HFF-Myc (cell line): Measurements from ENCODE around the gene ELL2.

Experiments used
- DNase-seq: peaks from one replicate; pipeline ENCODE4 v3.0.0-alpha.2; 2011; ENCODE audit warnings: low read depth; ENCODE audit errors: extremely low read depth
- H3K4me3 ChIP-seq: replicated peaks from 2 replicates; pipeline ENCODE4 v1.5.1; 2011; ENCODE audit warnings: low read depth, mild to moderate bottlenecking, control low read depth, low read length
- TF ChIP-seq, protein P1 (sequence below): IDR thresholded peaks from 2 replicates; pipeline ENCODE4 v1.5.1; 2012; ENCODE audit warnings: mild to moderate bottlenecking, low read depth, low read length, control low read depth; ENCODE audit errors: missing control alignments

The ELL2 gene

DNA sequence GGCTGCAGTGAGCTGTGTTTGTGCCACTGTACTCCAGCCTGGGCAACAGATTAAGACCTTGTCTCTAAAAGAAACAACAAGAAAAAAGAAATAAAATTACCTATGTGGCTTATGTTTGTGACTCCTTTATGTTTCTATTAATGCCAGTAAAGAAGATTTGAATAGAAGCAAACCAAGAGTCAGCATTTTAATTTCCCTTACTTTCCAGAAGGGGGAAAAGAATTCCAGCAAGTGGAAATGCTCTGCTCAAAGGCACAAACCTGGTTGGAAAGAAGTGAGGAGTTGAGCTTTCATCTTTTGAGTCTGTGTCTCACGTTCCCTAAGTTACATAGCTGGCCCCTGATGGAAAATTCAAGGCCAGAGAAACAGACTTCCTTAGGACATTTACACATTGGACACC lies 23.6 kb upstream of the ELL2 start:
- no peak overlapping the region for H3K4me3 ChIP-seq
- DNase-seq: no peak
- TF ChIP-seq, protein P1, sequence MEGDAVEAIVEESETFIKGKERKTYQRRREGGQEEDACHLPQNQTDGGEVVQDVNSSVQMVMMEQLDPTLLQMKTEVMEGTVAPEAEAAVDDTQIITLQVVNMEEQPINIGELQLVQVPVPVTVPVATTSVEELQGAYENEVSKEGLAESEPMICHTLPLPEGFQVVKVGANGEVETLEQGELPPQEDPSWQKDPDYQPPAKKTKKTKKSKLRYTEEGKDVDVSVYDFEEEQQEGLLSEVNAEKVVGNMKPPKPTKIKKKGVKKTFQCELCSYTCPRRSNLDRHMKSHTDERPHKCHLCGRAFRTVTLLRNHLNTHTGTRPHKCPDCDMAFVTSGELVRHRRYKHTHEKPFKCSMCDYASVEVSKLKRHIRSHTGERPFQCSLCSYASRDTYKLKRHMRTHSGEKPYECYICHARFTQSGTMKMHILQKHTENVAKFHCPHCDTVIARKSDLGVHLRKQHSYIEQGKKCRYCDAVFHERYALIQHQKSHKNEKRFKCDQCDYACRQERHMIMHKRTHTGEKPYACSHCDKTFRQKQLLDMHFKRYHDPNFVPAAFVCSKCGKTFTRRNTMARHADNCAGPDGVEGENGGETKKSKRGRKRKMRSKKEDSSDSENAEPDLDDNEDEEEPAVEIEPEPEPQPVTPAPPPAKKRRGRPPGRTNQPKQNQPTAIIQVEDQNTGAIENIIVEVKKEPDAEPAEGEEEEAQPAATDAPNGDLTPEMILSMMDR: no peak

DNA sequence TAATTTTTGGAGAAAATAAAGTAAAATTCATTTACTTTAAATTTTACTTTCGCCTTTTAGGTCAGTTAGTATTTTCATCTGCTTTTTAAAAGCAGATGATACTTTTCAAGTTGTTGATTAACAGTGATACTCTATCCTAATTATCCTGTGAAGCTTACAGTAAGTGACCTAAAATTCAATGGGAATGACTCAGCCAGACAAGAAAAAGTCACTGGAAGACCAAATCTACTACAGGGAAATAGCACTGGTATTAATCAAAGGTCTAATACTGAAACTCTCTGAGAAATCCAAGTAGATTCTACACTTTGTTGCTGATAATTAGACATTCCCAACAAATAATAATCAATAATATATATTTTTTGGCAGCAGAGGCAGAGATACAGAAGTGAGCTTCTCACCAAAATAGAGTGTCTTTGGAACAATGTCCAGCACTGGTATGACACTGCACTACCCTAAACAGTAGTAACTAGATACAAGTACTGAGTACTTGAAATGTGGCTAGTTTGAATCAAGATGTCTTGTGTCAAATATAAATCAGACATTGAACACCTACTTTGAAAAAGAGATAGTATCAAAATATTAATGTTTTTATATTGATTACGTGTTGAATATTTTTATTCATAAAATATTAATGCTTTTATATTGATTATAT lies 22.8 kb upstream of the ELL2 start:
- no peak for DNase-seq
- TF ChIP-seq, protein P1: no peak
- H3K4me3 ChIP-seq: no peak overlapping the region

DNA sequence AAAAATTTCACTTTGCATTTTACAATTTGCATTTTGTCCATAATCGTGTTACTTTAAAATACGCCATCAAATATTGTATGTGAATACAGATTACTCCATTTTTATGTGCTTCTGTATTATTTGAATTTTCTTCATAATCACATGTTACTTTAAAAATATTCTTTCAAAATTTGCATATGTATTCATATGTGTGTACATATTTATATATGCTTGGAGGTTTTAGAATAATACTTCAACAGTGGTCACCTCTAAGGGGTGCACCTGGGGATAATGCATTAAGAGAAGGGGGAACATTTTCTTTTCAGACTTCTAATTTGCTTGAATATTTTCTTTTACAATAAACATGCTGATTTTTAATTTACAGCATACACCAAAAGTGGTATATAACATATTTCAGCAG lies 21.9 kb upstream of the ELL2 start:
- H3K4me3 ChIP-seq: no peak overlapping the region
- no peak for DNase-seq
- TF ChIP-seq, protein P1: no peak

DNA sequence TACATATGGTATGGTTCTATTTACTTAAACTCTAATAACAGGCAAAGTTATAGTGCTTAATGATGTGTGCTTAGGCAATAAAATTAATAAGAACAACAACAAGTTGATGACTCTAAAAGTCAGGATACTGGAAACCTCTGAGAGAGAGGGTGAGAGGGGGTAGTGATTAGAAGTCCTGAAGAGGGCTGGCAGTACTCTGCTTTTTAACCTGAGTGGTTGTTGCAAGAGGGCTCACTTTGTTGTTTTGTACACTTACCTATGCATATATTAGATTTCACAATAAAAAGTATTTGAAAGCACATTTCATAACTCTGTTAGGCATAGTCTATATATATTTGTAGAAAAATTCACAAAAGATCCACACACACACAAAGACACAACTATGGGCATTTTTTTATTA lies 21.4 kb upstream of the ELL2 start:
- no peak for DNase-seq
- no peak overlapping the region for H3K4me3 ChIP-seq
- TF ChIP-seq, protein P1: no peak

DNA sequence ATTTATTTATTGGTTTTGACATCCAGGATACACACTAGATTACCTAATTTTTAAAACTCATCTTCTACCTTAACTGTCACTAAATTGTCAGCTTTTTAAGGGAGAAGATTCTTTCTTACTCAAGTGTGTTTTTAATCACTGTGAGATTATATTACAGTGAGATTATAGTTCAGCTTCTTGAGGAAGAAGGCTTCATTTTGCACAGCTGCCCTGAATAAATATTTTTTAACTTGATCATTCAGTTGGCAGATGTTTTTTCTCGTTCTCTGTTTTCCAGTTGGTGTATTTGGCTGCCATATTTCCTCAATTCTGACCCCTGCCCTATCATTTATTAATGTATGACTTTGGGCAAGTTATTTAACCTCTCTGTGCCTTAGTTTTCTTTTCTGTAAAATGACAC lies 15.0 kb upstream of the ELL2 start:
- no peak overlapping the region for H3K4me3 ChIP-seq
- TF ChIP-seq, protein P1: no peak
- no peak for DNase-seq

DNA sequence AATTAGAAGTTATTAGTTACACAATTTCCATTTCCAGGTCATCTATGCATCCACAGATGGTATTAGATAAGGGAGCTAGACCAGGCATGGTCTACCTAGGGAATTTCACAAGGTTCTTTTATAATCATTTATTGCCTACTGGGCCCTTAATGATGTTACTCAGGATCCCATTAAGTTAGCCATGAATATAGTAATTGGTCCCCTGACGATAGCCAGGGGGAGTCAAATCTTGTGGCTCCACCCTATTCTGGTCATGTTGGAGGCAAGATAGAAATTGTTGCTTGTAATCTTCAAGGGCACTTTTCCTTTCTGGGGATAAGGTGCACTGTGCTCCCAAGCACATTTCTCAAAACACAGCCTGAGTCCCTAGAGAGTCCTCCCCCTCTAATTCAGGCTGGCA lies 14.1 kb upstream of the ELL2 start:
- TF ChIP-seq, protein P1: no peak
- no peak for DNase-seq
- no peak overlapping the region for H3K4me3 ChIP-seq

DNA sequence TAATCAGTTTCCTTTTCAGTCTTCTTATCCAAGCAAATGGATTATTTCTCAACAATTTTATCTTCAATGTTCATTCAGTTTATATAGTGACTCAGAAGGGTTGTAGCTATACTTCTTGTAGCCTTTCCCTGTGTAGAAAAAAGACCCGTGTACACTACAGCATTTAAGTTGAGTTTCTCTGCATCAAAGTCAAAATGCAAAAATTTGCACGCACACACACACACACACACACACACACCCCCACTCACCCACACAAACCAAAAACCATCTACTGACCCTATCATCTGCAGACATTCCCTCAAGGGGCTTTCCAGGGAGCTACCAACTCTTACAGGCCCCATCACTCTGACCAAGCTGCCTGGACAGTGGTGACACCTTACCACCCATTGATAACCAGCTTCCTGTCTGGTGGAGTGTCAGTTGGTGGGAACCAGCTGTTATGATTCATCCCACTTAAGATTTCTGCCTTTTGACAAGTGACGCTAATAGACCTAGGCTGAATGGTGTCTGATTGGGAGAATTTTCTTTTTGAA lies 12.2 kb upstream of the ELL2 start:
- TF ChIP-seq, protein P1: no peak
- no peak overlapping the region for H3K4me3 ChIP-seq
- DNase-seq: no peak
